Activated CD8-positive, alpha-beta memory T cell treated with anti-CD3 and anti-CD28 coated beads, Interleukin-2, amount 50 U/mL, for 48 hours (primary cell): ENCODE results near the gene CCDC57.

Source experiments
- DNase-seq: peaks from one replicate; pipeline ENCODE4 v3.0.0-alpha.2; 2020

The CCDC57 gene

GRCh38 chr17:82103553-82104451, 108.8 kb downstream of the CCDC57 start:
- no peak for DNase-seq

- no peak for DNase-seq
Observed at GRCh38 chr17:82101767-82102679, 110.6 kb downstream of the CCDC57 start.

GRCh38 chr17:82101301-82101715, 111.3 kb downstream of the CCDC57 start:
- DNase-seq = no peak

- no peak for DNase-seq
Observed at GRCh38 chr17:82100502-82101298, 111.9 kb downstream of the CCDC57 start.

- peak; percentile 72 for DNase-seq
Observed at GRCh38 chr17:82098939-82099763, 113.5 kb downstream of the CCDC57 start.

- peak; percentile 97 for DNase-seq
Observed at GRCh38 chr17:82098169-82098938, 114.3 kb downstream of the CCDC57 start, which contains the start of gene FASN. Gene FASN (minus strand): TSS chr17:82098236. CDS start chr17:82096445, 1,791 bp downstream.

GRCh38 chr17:82097919-82098168, 114.8 kb downstream of the CCDC57 start:
- DNase-seq = no peak

- DNase-seq = peak; percentile 71
Observed at GRCh38 chr17:82097184-82097918, 115.3 kb downstream of the CCDC57 start.

- no peak for DNase-seq
Observed at GRCh38 chr17:82096709-82097183, 115.9 kb downstream of the CCDC57 start.

- DNase-seq = no peak
Observed at GRCh38 chr17:82095777-82096708, 116.6 kb downstream of the CCDC57 start.

- no peak for DNase-seq
Observed at GRCh38 chr17:82094931-82095776, 117.5 kb downstream of the CCDC57 start.

GRCh38 chr17:82092995-82093751, 119.5 kb downstream of the CCDC57 start:
- no peak for DNase-seq

GRCh38 chr17:82092628-82092994, 120.0 kb downstream of the CCDC57 start:
- no peak for DNase-seq

- no peak for DNase-seq
Observed at GRCh38 chr17:82092094-82092586, 120.5 kb downstream of the CCDC57 start.

GRCh38 chr17:82091264-82092066, 121.2 kb downstream of the CCDC57 start:
- no peak for DNase-seq

GRCh38 chr17:82090549-82091263, 121.9 kb downstream of the CCDC57 start:
- no peak for DNase-seq
